HEK293T (cell line): ENCODE results near the gene ELF2.

ENCODE experiments used
- CTCF ChIA-PET: fragments of 350-600 bp; formaldehyde crosslinking; extraction: SDS; loops from one replicate; lab custom pipeline; 2021; ENCODE audit warnings: antibody characterized with exemption, inconsistent platforms; lab: Yijun Ruan, JAX
- POLR2A ChIA-PET: fragments of 350-600 bp; formaldehyde crosslinking; extraction: SDS; loops from one replicate; lab custom pipeline; 2020; ENCODE audit warnings: antibody characterized with exemption, inconsistent platforms; lab: Yijun Ruan, JAX
- DNase-seq: peaks from one replicate; pipeline ENCODE4 v3.0.0; 2012; ENCODE audit warnings: mixed read lengths; ENCODE audit errors: extremely low spot score
- ARNT ChIP-seq: fragments of 450-650 bp; IDR thresholded peaks from 2 replicates; pipeline ENCODE4 v1.6.1; 2017; ENCODE audit warnings: mild to moderate bottlenecking
- BHLHE40 ChIP-seq: fragments of 450-650 bp; IDR thresholded peaks from 2 replicates; pipeline ENCODE4 v1.6.1; 2016; ENCODE audit warnings: mild to moderate bottlenecking, moderate library complexity, borderline replicate concordance
- CTBP1 ChIP-seq: fragments of 450-650 bp; IDR thresholded peaks from 2 replicates; pipeline ENCODE4 v1.6.1; 2016; ENCODE audit warnings: borderline replicate concordance
- ELF4 ChIP-seq: fragments of 450-650 bp; IDR thresholded peaks from 2 replicates; pipeline ENCODE4 v1.6.1; 2017; ENCODE audit warnings: antibody characterized with exemption
- FOXA1 ChIP-seq: fragments of 450-650 bp; IDR thresholded peaks from 2 replicates; pipeline ENCODE4 v1.6.1; 2016; ENCODE audit warnings: mild to moderate bottlenecking
- FOXK2 ChIP-seq: fragments of 450-650 bp; IDR thresholded peaks from 2 replicates; pipeline ENCODE4 v1.6.1; 2016; ENCODE audit warnings: mild to moderate bottlenecking
- FOXM1 ChIP-seq: fragments of 450-650 bp; IDR thresholded peaks from 2 replicates; pipeline ENCODE4 v1.6.1; 2017; ENCODE audit warnings: mild to moderate bottlenecking, borderline replicate concordance
- HDGF ChIP-seq: fragments of 450-650 bp; IDR thresholded peaks from 2 replicates; pipeline ENCODE4 v1.6.1; 2017; ENCODE audit warnings: antibody characterized with exemption, borderline replicate concordance
- L3MBTL2 ChIP-seq: fragments of 450-650 bp; conservative IDR thresholded peaks from 2 replicates; pipeline ENCODE4 v1.6.1; 2016; ENCODE audit warnings: mild to moderate bottlenecking
- LEF1 ChIP-seq: fragments of 450-650 bp; IDR thresholded peaks from 2 replicates; pipeline ENCODE4 v1.6.1; 2017; ENCODE audit warnings: mild to moderate bottlenecking, borderline replicate concordance
- NFRKB ChIP-seq: fragments of 450-650 bp; IDR thresholded peaks from 2 replicates; pipeline ENCODE4 v1.6.1; 2016; ENCODE audit warnings: mild to moderate bottlenecking, moderate library complexity
- SP1 ChIP-seq: fragments of 450-650 bp; IDR thresholded peaks from 2 replicates; pipeline ENCODE4 v1.6.1; 2017
- SUZ12 ChIP-seq: fragments of 450-650 bp; IDR thresholded peaks from 2 replicates; pipeline ENCODE4 v1.6.1; 2016; ENCODE audit warnings: mild to moderate bottlenecking
- TARDBP ChIP-seq: fragments of 450-650 bp; IDR thresholded peaks from 2 replicates; pipeline ENCODE4 v1.6.1; 2016
- ZNF384 ChIP-seq: fragments of 450-650 bp; IDR thresholded peaks from 2 replicates; pipeline ENCODE4 v1.6.1; 2016
- TF ChIP-seq, protein P1 (sequence below): fragments of 450-650 bp; IDR thresholded peaks from 2 replicates; pipeline ENCODE4 v1.6.1; 2016

ELF2 gene

DNA sequence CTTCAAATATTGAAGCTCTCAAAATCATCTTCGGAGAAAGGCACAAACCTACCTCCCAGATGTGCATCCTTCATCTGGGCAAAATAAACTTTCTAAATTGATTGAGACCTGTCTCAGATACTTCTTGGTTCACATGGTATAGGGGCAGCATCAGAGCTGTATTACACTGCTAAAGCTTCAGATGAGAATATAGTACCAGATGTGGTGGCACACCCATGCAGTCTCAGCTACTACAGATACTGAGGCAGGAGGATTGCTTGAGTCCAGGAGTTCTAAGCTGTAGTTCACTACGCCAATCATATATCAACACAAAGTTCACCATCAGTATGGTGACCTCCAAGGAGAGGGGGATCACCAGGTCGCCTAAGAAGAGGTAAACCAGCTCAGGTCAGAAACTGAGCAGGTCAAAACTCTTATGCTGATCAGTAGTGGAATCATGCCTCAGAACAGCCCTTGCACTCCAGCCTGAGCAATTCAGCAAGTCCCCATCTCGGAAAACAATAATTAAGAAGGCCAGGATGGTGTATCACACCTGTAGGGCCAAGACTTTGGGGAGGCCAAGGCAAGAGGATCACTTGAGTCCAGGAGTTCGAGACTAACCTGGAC, 22.0 kb downstream of the ELF2 start:
- no peak for DNase-seq
- POLR2A ChIA-PET: interaction anchor here (0.9 to 1.2 kb wide), 3 partner anchors 21 to 23 kb away, joined by 3 to 4 read pairs (median 3); partner anchors contain the start of gene ELF2
- CTCF ChIA-PET: interaction anchor here (0.6 to 2.0 kb wide), 6 partner anchors 8 to 124 kb away, joined by 3 to 10 read pairs (median 4); no protein-coding TSS in a partner anchor
- TF ChIP-seq FOXK2 (no peak), CTBP1 (no peak)
- TF ChIP-seq, protein P1, sequence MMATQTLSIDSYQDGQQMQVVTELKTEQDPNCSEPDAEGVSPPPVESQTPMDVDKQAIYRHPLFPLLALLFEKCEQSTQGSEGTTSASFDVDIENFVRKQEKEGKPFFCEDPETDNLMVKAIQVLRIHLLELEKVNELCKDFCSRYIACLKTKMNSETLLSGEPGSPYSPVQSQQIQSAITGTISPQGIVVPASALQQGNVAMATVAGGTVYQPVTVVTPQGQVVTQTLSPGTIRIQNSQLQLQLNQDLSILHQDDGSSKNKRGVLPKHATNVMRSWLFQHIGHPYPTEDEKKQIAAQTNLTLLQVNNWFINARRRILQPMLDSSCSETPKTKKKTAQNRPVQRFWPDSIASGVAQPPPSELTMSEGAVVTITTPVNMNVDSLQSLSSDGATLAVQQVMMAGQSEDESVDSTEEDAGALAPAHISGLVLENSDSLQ: no peak

DNA sequence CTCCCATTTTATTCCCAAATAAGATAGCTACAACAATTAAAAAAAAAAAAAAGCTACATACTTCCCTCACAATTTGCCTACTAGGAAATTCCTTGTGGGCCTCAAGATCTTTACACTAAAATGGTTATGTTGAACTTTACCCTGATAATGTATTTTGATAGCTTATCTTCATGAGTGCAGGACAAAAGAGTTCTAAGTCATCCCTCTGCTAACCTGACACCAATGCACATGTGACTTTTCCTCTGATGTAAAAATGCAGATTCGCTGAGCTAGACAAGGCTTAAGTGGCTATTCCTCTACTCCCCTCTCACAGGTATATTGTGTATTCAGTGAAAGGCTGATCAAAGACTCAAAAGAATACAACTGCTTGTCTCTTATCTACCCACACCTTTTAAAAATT, 22.5 kb downstream of the ELF2 start:
- POLR2A ChIA-PET: interaction anchor here (0.9 to 1.2 kb wide), 2 partner anchors 21 to 23 kb away, joined by 3 to 4 read pairs; partner anchors contain the start of gene ELF2
- TF ChIP-seq, protein P1: no peak
- TF ChIP-seq L3MBTL2: no peak
- no peak for TF ChIP-seq ELF4
- no peak for TF ChIP-seq HDGF
- CTCF ChIA-PET: interaction anchor here (0.7 to 2.0 kb wide), 6 partner anchors 9 to 512 kb away, joined by 3 to 10 read pairs (median 4); no protein-coding TSS in a partner anchor
- DNase-seq: no peak

GRCh38 chr4:139154134-139154421, 22.9 kb downstream of the ELF2 start:
- no peak for TF ChIP-seq BHLHE40
- TF ChIP-seq LEF1: no peak
- TF ChIP-seq FOXM1: no peak
- TF ChIP-seq SP1: no peak
- no peak for TF ChIP-seq TARDBP
- TF ChIP-seq SUZ12: no peak
- TF ChIP-seq NFRKB: no peak
- no peak for TF ChIP-seq FOXK2
- TF ChIP-seq CTBP1: no peak
- ChIA-PET CTCF (interaction anchor here (0.7 to 2.0 kb wide), 4 partner anchors 12 to 512 kb away, joined by 3 to 10 read pairs (median 4); no protein-coding TSS in a partner anchor), POLR2A (interaction anchor here (0.9 to 1.2 kb wide), 2 partner anchors 24 to 147 kb away, joined by 3 to 4 read pairs; partner anchors contain the start of gene ELF2)
- no peak for DNase-seq

GRCh38 chr4:139153411-139154133, 23.4 kb downstream of the ELF2 start:
- DNase-seq: no peak
- POLR2A ChIA-PET: interaction anchor here (0.9 to 1.2 kb wide), 2 partner anchors 24 to 147 kb away, joined by 3 to 4 read pairs; partner anchors contain the start of gene ELF2
- CTCF ChIA-PET: interaction anchor here (0.7 to 2.0 kb wide), 4 partner anchors 12 to 513 kb away, joined by 3 to 10 read pairs (median 4); no protein-coding TSS in a partner anchor
- TF ChIP-seq FOXK2 (no peak), FOXM1 (no peak), ELF4 (no peak), SUZ12 (no peak), LEF1 (no peak), L3MBTL2 (no peak), ZNF384 (no peak), FOXA1 (no peak), CTBP1 (no peak), ARNT (no peak), NFRKB (no peak), BHLHE40 (no peak), HDGF (no peak), TARDBP (no peak), SP1 (no peak)
- TF ChIP-seq, protein P1: no peak

DNA sequence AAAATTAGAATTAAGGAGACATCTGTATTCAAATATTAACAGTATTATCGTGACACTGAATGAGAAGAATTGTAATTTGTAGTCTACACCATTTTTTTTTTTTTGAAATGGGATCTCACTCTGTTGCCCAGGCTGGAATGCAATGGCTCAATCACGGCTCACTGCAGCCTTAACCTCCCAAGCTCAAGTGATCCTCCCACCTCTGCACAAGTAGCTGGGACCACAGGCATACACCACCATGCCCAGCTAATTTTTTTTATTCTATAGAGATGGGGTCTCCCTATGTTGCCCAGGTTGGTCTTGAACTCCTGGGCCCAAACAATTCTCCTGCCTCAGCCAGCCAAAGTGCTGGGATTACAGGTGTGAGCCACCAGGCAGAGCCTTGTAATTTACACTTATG, 24.8 kb downstream of the ELF2 start:
- CTCF ChIA-PET: no interaction called here
- DNase-seq: no peak
- POLR2A ChIA-PET: no interaction called here
- TF ChIP-seq, protein P1: no peak
- peak; percentile 43; the same call in 1 of the 2 replicates for TF ChIP-seq ZNF384

DNA sequence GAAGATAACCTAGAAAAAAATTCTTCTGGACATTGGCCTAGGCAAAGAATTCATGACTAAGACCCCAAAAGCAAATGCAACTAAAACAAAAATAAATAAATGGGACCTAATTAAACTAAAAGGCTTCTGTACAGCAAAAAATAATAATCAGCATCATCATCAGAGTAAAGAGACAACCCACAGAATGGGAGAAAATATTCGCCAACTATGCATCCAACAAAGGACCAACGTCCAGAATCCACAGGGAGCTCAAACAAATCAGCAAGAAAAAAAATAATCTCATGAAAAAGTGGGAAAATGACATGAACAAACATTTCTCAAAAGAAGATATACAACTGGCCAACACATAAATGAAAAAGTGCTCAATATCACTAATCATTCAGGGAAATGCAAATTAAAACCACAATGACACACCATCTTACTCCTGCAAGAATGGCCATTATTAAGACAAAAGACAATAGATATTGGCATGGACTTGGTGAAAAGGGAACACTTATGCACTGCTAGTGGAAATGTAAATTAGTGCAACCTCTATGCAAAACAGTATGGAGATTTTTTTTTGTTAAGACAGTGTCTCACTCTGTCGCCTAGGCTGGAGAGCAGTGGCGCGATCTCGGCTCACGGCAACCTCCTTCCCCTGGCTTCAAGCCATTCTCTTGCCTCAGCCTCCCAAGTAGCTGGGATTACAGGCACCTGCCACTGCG, 29.9 kb downstream of the ELF2 start:
- no peak for DNase-seq
- ChIA-PET POLR2A (no interaction called here), CTCF (no interaction called here)
- TF ChIP-seq FOXA1 (no peak), LEF1 (no peak), NFRKB (no peak), ZNF384 (no peak), FOXM1 (no peak), L3MBTL2 (no peak), HDGF (no peak), BHLHE40 (no peak)
- TF ChIP-seq, protein P1: no peak
